H1 (cell line): ENCODE results near the gene CDK5RAP2. TPM values are rescaled to one million over a fixed set of nuclear protein-coding genes. Genes with fewer than 3 reads are reported as not detected.

Experiments used
- CTCF ChIA-PET: fragments of 300-600 bp; sonication (Branson Sonifier 250); formaldehyde crosslinking; loops from one replicate; lab custom pipeline; 2021; ENCODE audit not compliant: partially characterized antibody; lab: Charles Lee
- POLR2A ChIA-PET: fragments of 300-600 bp; sonication (Branson Sonifier 250); formaldehyde crosslinking; loops from one replicate; lab custom pipeline; 2021; ENCODE audit warnings: inconsistent platforms; ENCODE audit not compliant: partially characterized antibody; lab: Charles Lee
- DNase-seq, 2 experiments: peaks; one replicate each; pipeline versions ENCODE4 v3.0.0 to v3.0.0-alpha.2; 2010 to 2022; ENCODE audit warnings: low spot score in 2 of 2, low read depth in 1 of 2, mixed read lengths in 1 of 2
- FAIRE-seq: peaks from 2 replicates; lab custom pipeline; 2011; peaks lifted over from hg19 to GRCh38; lab: Jason Lieb, UNC
- H2AFZ ChIP-seq: 2 replicates; pipeline ENCODE4 v1.8.1; 2012; ENCODE audit warnings: low read length, inconsistent platforms
- H2AK5ac ChIP-seq: 2 replicates; pipeline ENCODE4 v1.6.1; 2013; ENCODE audit warnings: low read depth, low read length
- H2BK120ac ChIP-seq: replicated peaks from 2 replicates; pipeline ENCODE3; 2013; ENCODE audit warnings: low read depth, low read length, inconsistent platforms
- H2BK12ac ChIP-seq: 2 replicates; pipeline ENCODE4 v1.6.1; 2013; ENCODE audit warnings: low read depth, low read length
- H2BK15ac ChIP-seq: 2 replicates; pipeline ENCODE4 v1.6.1; 2013; ENCODE audit warnings: low read length
- H2BK20ac ChIP-seq: 2 replicates; pipeline ENCODE4 v1.6.1; 2013; ENCODE audit warnings: low read length
- H2BK5ac ChIP-seq: 2 replicates; pipeline ENCODE4 v1.6.1; 2013; ENCODE audit warnings: low read depth, low read length
- H3K14ac ChIP-seq: 2 replicates; pipeline ENCODE4 v1.6.1; 2013; ENCODE audit warnings: inconsistent platforms; ENCODE audit not compliant: insufficient read length
- H3K18ac ChIP-seq: 2 replicates; pipeline ENCODE4 v1.6.1; 2013; ENCODE audit warnings: low read length; ENCODE audit errors: extremely low read depth
- H3K23ac ChIP-seq: 2 replicates; pipeline ENCODE4 v1.6.1; 2013; ENCODE audit warnings: inconsistent platforms; ENCODE audit not compliant: insufficient read length
- H3K23me2 ChIP-seq: 2 replicates; pipeline ENCODE4 v1.6.1; 2013; ENCODE audit warnings: low read depth, low read length
- H3K27ac ChIP-seq: 2 replicates; pipeline ENCODE4 v1.6.1; 2011; ENCODE audit warnings: low read depth, low read length, inconsistent platforms
- H3K27me3 ChIP-seq, 4 experiments: replicated peaks in 1 of 4; 1 replicate in 1 of 4; 2 replicates in 3 of 4; pipeline versions ENCODE4 v1.6.1 to v1.8.1; 2011 to 2013; ENCODE audit warnings: low read length in 3 of 4, mild to moderate bottlenecking in 3 of 4, inconsistent platforms in 2 of 4, mixed read lengths in 2 of 4, moderate library complexity in 1 of 4; ENCODE audit not compliant: control insufficient read depth in 3 of 4, insufficient read depth in 3 of 4; ENCODE audit errors: extremely low read depth in 1 of 4
- H3K36me3 ChIP-seq, 4 experiments: 2 replicates each; pipeline versions ENCODE4 v1.6.1 to v1.8.1; 2011 to 2013; ENCODE audit warnings: mild to moderate bottlenecking in 4 of 4, low read length in 3 of 4, moderate library complexity in 2 of 4, control low read depth in 1 of 4, inconsistent platforms in 1 of 4; ENCODE audit not compliant: insufficient read depth in 4 of 4, control insufficient read depth in 2 of 4
- H3K4ac ChIP-seq: replicated peaks from 2 replicates; pipeline ENCODE3; 2013; ENCODE audit warnings: low read length, low read depth, mixed read lengths, inconsistent platforms; ENCODE audit not compliant: insufficient read length
- H3K4me1 ChIP-seq, 4 experiments: replicated peaks in 1 of 4; 1 replicate in 1 of 4; 2 replicates in 3 of 4; pipeline versions ENCODE4 v1.6.1 to v1.8.1; 2011 to 2013; ENCODE audit warnings: low read length in 3 of 4, inconsistent platforms in 2 of 4, mixed read lengths in 1 of 4; ENCODE audit not compliant: insufficient read depth in 4 of 4, control insufficient read depth in 3 of 4
- H3K4me2 ChIP-seq, 2 experiments: 2 replicates each; pipeline versions ENCODE4 v1.6.1 to v1.8.1; 2011 to 2013; ENCODE audit warnings: low read depth in 2 of 2, low read length in 2 of 2, control low read depth in 1 of 2, inconsistent platforms in 1 of 2, mild to moderate bottlenecking in 1 of 2; ENCODE audit not compliant: insufficient read depth in 1 of 2
- H3K4me3 ChIP-seq, 4 experiments: fragments of 200-600, 300-600 bp in 1 of 4; sonication (generic), shearing (Covaris generic), sonication (Bioruptor Twin) in 1 of 4; 2 replicates each; pipeline versions ENCODE4 v1.5.1 to v1.8.1; 2011 to 2016; ENCODE audit warnings: low read length in 4 of 4, low read depth in 3 of 4, control low read depth in 2 of 4, inconsistent platforms in 2 of 4, mild to moderate bottlenecking in 2 of 4, mixed read lengths in 1 of 4, moderate library complexity in 1 of 4; ENCODE audit not compliant: insufficient read depth in 2 of 4; ENCODE audit errors: extremely low read depth in 1 of 4
- H3K56ac ChIP-seq: replicated peaks from 2 replicates; pipeline ENCODE3; 2013; ENCODE audit warnings: low read depth, mild to moderate bottlenecking, mixed read lengths, low read length, inconsistent platforms; ENCODE audit not compliant: insufficient read length
- H3K79me1 ChIP-seq: 2 replicates; pipeline ENCODE4 v1.6.1; 2013; ENCODE audit warnings: low read depth, low read length, control low read depth
- H3K79me2 ChIP-seq, 2 experiments: 2 replicates each; pipeline versions ENCODE4 v1.6.1 to v1.8.1; 2012 to 2013; ENCODE audit warnings: low read length in 2 of 2, mild to moderate bottlenecking in 2 of 2, inconsistent platforms in 1 of 2; ENCODE audit not compliant: insufficient read depth in 2 of 2, control insufficient read depth in 1 of 2
- H3K9ac ChIP-seq, 4 experiments: replicated peaks in 1 of 4; 1 replicate in 1 of 4; 2 replicates in 3 of 4; pipeline versions ENCODE4 v1.6.1 to v1.8.1; 2011 to 2013; ENCODE audit warnings: low read depth in 3 of 4, low read length in 3 of 4, control low read depth in 2 of 4, mild to moderate bottlenecking in 2 of 4, moderate library complexity in 2 of 4, inconsistent platforms in 1 of 4; ENCODE audit errors: extremely low read depth in 1 of 4
- H3K9me3 ChIP-seq, 2 experiments: 2 replicates each; pipeline versions ENCODE4 v1.6.1 to v1.8.1; 2012 to 2013; ENCODE audit warnings: mild to moderate bottlenecking in 2 of 2, moderate library complexity in 2 of 2, control low read depth in 1 of 2, inconsistent platforms in 1 of 2, low read depth in 1 of 2, low read length in 1 of 2, mixed read lengths in 1 of 2; ENCODE audit not compliant: insufficient read depth in 2 of 2
- H4K20me1 ChIP-seq, 2 experiments: replicated peaks in 1 of 2; 2 replicates each; pipeline versions ENCODE3 to v1.8.1; 2011 to 2013; ENCODE audit warnings: inconsistent platforms in 2 of 2, low read length in 2 of 2, mild to moderate bottlenecking in 1 of 2; ENCODE audit not compliant: insufficient read depth in 2 of 2, control insufficient read depth in 1 of 2
- H4K5ac ChIP-seq: 2 replicates; pipeline ENCODE4 v1.6.1; 2013; ENCODE audit warnings: low read length, low read depth, mixed read lengths, inconsistent platforms; ENCODE audit not compliant: insufficient read length
- H4K8ac ChIP-seq: 2 replicates; pipeline ENCODE4 v1.8.0; 2013; ENCODE audit warnings: mild to moderate bottlenecking, moderate library complexity, low read length, inconsistent platforms; ENCODE audit not compliant: insufficient read depth; ENCODE audit errors: extremely low read depth
- H4K91ac ChIP-seq: replicated peaks from 2 replicates; pipeline ENCODE3; 2013; ENCODE audit warnings: low read length, mixed read lengths, inconsistent platforms; ENCODE audit not compliant: insufficient read length
- CBX5 ChIP-seq: fragments of 300-800, 300-1000 bp; sonication (generic); IDR thresholded peaks from 2 replicates; pipeline ENCODE4 v1.7.1; 2016; ENCODE audit warnings: antibody characterized with exemption, low read length, low read depth
- CBX8 ChIP-seq: fragments of 300-800, 300-1000 bp; sonication (generic); IDR thresholded peaks from 2 replicates; pipeline ENCODE4 v1.7.1; 2016; ENCODE audit warnings: low read depth, low read length, borderline replicate concordance
- FOSL1 ChIP-seq: IDR thresholded peaks from 2 replicates; pipeline ENCODE4 v1.6.1; 2011; ENCODE audit warnings: mild to moderate bottlenecking, low read depth, low read length, moderate library complexity; ENCODE audit not compliant: insufficient read depth
- HDAC6 ChIP-seq: IDR thresholded peaks from one replicate; pipeline ENCODE4 v1.7.1; 2012; ENCODE audit warnings: low read depth, mild to moderate bottlenecking, inconsistent platforms, low read length, moderate library complexity
- MAFK ChIP-seq: IDR thresholded peaks from 2 replicates; pipeline ENCODE4 v1.6.1; 2012; ENCODE audit warnings: low read depth, mild to moderate bottlenecking, improper control_type of control experiment, low read length
- NRF1 ChIP-seq: IDR thresholded peaks from 2 replicates; pipeline ENCODE4 v1.6.1; 2011; ENCODE audit warnings: mild to moderate bottlenecking, low read depth, low read length, improper control_type of control experiment
- PHF8 ChIP-seq: fragments of 200-600 bp; sonication (generic); conservative IDR thresholded peaks from 2 replicates; pipeline ENCODE4 v1.7.1; 2012; ENCODE audit warnings: low read depth, mild to moderate bottlenecking, inconsistent platforms, low read length, moderate library complexity
- POU5F1 ChIP-seq: IDR thresholded peaks from 2 replicates; pipeline ENCODE4 v1.6.1; 2011; ENCODE audit warnings: low read depth, mild to moderate bottlenecking, low read length, moderate library complexity
- SAP30 ChIP-seq: fragments of 300-600 bp; sonication (generic); IDR thresholded peaks from 2 replicates; pipeline ENCODE4 v1.7.1; 2012; ENCODE audit warnings: low read length, moderate library complexity, mild to moderate bottlenecking, inconsistent platforms; ENCODE audit not compliant: insufficient read depth, insufficient replicate concordance
- SIX5 ChIP-seq: IDR thresholded peaks from 2 replicates; pipeline ENCODE4 v1.6.1; 2011; ENCODE audit warnings: mild to moderate bottlenecking, low read depth, low read length
- SP2 ChIP-seq: IDR thresholded peaks from 2 replicates; pipeline ENCODE4 v1.6.1; 2012; ENCODE audit warnings: mild to moderate bottlenecking, low read length, inconsistent platforms
- WGBS, 2 experiments: shearing (Covaris generic) in 1 of 2; methylation state at CpG; one replicate each; pipeline versions ENCODE4 v1.1.6 to v1.1.7; 2013 to 2015; ENCODE audit warnings: low lambda C conversion rate in 2 of 2, mixed read lengths in 2 of 2, inconsistent platforms in 1 of 2, low coverage in 1 of 2, missing lambda C conversion rate in 1 of 2; ENCODE audit not compliant: insufficient replicate concordance in 2 of 2, insufficient coverage in 1 of 2, insufficient read length in 1 of 2; ENCODE audit errors: extremely low coverage in 1 of 2, missing lambda C conversion rate in 1 of 2; 5-methylcytosine and 5-hydroxymethylcytosine counted together
- polyA plus RNA-seq, 7 experiments: library from polyadenylated mRNA; depleted of rRNA in 3 of 7; stranded (reverse) in 5 of 7; unstranded in 2 of 7; fragments of >200 nt in 5 of 7; fragments of 200-250 nt in 2 of 7; gene quantifications; 1 replicate in 5 of 7; 2 replicates in 1 of 7; 4 replicates in 1 of 7; pipeline versions ENCODE4 v1.2.1 to v1.2.3, GENCODE V29; 2011 to 2013; ENCODE audit warnings: missing spikeins in 2 of 7, mixed read lengths in 2 of 7
- total RNA-seq: library from RNA; stranded (reverse); fragmentation: NEBNext Ultra II Directional; extraction: Animal tissue kit (Norgen Biotek cat#: 25700); gene quantifications from 2 replicates; pipeline ENCODE4 v1.2.1, GENCODE V29; 2021
- TF ChIP-seq, protein P1 (sequence below): IDR thresholded peaks from 2 replicates; pipeline ENCODE4 v1.6.1; 2011; ENCODE audit warnings: low read length, improper control_type of control experiment
- TF ChIP-seq, protein P2 (sequence below): IDR thresholded peaks from 2 replicates; pipeline ENCODE4 v1.6.1; 2012; ENCODE audit warnings: inconsistent platforms

CDK5RAP2 gene
- total and polyA plus RNA-seq, 2 of the 8 experiments (the other 6 are each of a cell fraction or from before 2014, with no cell fraction given): 19.8 to 49.4 TPM

DNA sequence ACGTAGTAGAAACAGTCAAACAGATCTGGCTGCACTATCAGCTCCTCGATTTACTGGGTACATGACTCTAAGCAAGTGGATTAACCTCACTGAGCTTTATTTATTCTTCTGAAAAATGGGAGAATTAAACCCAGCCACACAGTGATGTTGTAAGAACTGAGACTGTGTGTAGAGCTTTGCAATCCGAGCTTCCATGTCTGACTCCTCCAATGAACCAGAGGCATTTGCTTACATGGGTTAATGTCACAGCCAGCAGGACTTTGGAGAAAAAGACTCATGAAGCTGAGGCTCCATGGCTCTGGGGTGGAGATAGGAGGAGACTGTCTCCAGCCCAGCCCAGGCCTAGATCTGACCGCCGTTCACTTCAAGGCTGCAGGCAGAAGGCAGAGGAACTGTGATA is 201.3 kb downstream of the CDK5RAP2 start:
- POLR2A ChIA-PET: interaction anchor here (0.6 kb wide), 1 partner anchor 34 kb away, joined by 3 read pairs; no protein-coding TSS in a partner anchor
- WGBS, 2 experiments: 89% methylated on average over 5 of the region's 5 CpGs; no CpG with 5 or more reads in 1 of the 2 experiments
- TF ChIP-seq SIX5 (no peak), CBX8 (no peak), POU5F1 (no peak), MAFK (no peak), SAP30 (no peak), CBX5 (no peak), FOSL1 (no peak), HDAC6 (no peak), PHF8 (no peak), SP2 (no peak), NRF1 (no peak)
- TF ChIP-seq, protein P1, sequence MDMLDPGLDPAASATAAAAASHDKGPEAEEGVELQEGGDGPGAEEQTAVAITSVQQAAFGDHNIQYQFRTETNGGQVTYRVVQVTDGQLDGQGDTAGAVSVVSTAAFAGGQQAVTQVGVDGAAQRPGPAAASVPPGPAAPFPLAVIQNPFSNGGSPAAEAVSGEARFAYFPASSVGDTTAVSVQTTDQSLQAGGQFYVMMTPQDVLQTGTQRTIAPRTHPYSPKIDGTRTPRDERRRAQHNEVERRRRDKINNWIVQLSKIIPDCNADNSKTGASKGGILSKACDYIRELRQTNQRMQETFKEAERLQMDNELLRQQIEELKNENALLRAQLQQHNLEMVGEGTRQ: no peak
- TF ChIP-seq, protein P2, sequence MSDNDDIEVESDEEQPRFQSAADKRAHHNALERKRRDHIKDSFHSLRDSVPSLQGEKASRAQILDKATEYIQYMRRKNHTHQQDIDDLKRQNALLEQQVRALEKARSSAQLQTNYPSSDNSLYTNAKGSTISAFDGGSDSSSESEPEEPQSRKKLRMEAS: no peak

More for the DNA sequence above, 201.3 kb downstream of the CDK5RAP2 start:
- H3K4me1 ChIP-seq: 0 out of 7 replicates have a peak, but pooled peaks cover 0 to 2% (median 0%) of the 10 kb centered on the region in 4 experiments
- H4K20me1 ChIP-seq: no peaks in the 10 kb centered on the region
- no peak overlapping the region for H3K56ac ChIP-seq
- no peak overlapping the region for H4K5ac ChIP-seq
- no peaks in the 10 kb centered on the region for H3K79me2 ChIP-seq
- H3K4me3 ChIP-seq: no peak overlapping the region
- no peak overlapping the region for H2BK20ac ChIP-seq
- H3K4ac ChIP-seq: no peak overlapping the region
- H4K8ac ChIP-seq: no peak overlapping the region
- no peak overlapping the region for H3K14ac ChIP-seq
- no peaks in the 10 kb centered on the region for H3K23me2 ChIP-seq
- no peaks in the 10 kb centered on the region for H3K9me3 ChIP-seq
- no peak overlapping the region for H2BK15ac ChIP-seq
- no peak overlapping the region for H3K27ac ChIP-seq
- H2BK120ac ChIP-seq: no peak overlapping the region
- no peak overlapping the region for H2BK5ac ChIP-seq
- no peak overlapping the region for H2AFZ ChIP-seq
- no peak overlapping the region for H3K18ac ChIP-seq
- H3K9ac ChIP-seq: no peak overlapping the region
- no peaks in the 10 kb centered on the region; a peak in 2 of 7 replicates for H3K27me3 ChIP-seq
- H2AK5ac ChIP-seq: no peak overlapping the region
- no peak overlapping the region for H2BK12ac ChIP-seq
- H3K23ac ChIP-seq: no peak overlapping the region
- no peak for FAIRE-seq
- CTCF ChIA-PET: interaction anchor here (1.3 kb wide), 1 partner anchor 12 kb away, joined by 7 read pairs; no protein-coding TSS in a partner anchor
- no peak overlapping the region for H4K91ac ChIP-seq
- DNase-seq: no peak
- H3K79me1 ChIP-seq: no peaks in the 10 kb centered on the region
- H3K36me3 ChIP-seq: no peaks in the 10 kb centered on the region; a peak in 1 of 8 replicates
- H3K4me2 ChIP-seq: no peak overlapping the region
